Tibial artery (tissue), 4 donors: ENCODE measurements around the gene TMCO4.

Source experiments
- DNase-seq, 2 donors: peaks; one replicate each; pipeline ENCODE4 v3.0.0-alpha.2; 2019
- H3K27ac ChIP-seq, 2 donors: fragments of 200-600 bp; sonication (generic) in 1 of 2; 1 replicate in 1 of 2; 2 replicates in 1 of 2; pipeline ENCODE4 v1.5.1; 2018 to 2019; ENCODE audit warnings: mild to moderate bottlenecking in 1 of 2
- H3K27me3 ChIP-seq, 2 donors: fragments of 200-600 bp; sonication (generic) in 1 of 2; one replicate each; pipeline versions ENCODE4 v1.5.1 to v1.6.0; 2016 to 2019
- H3K36me3 ChIP-seq, 3 donors: fragments of 200-600 bp; sonication (generic) in 2 of 3; one replicate each; pipeline ENCODE4 v1.5.1; 2016 to 2019; ENCODE audit warnings: mild to moderate bottlenecking in 2 of 3
- H3K4me1 ChIP-seq, 4 donors: fragments of 200-600 bp; sonication (generic) in 2 of 4; 1 replicate in 3 of 4; 2 replicates in 1 of 4; pipeline ENCODE4 v1.5.1; 2016 to 2019
- H3K4me3 ChIP-seq, 2 donors: fragments of 200-600 bp; sonication (generic) in 1 of 2; 1 replicate in 1 of 2; 2 replicates in 1 of 2; pipeline ENCODE4 v1.5.1; 2018 to 2019; ENCODE audit warnings: mild to moderate bottlenecking in 2 of 2
- H3K9me3 ChIP-seq, 3 donors: fragments of 200-600 bp; sonication (generic) in 1 of 3; one replicate each; pipeline ENCODE4 v1.5.1; 2016 to 2019
- intact Hi-C: fragments of 100-400 bp; cut with DNase I; formaldehyde crosslinking; loops from one replicate; pipeline ENCODE4 v1.15.0; 2023; ENCODE audit warnings: low total_unique reads
- TF ChIP-seq, protein P1 (sequence below), 2 experiments: fragments of 200-600 bp in 1 of 2; fragments of 450-650 bp in 1 of 2; IDR thresholded peaks; one replicate each; pipeline ENCODE4 v1.5.1; 2017 to 2019; ENCODE audit warnings: antibody characterized with exemption in 2 of 2, mild to moderate bottlenecking in 1 of 2, moderate library complexity in 1 of 2

Gene TMCO4

DNA sequence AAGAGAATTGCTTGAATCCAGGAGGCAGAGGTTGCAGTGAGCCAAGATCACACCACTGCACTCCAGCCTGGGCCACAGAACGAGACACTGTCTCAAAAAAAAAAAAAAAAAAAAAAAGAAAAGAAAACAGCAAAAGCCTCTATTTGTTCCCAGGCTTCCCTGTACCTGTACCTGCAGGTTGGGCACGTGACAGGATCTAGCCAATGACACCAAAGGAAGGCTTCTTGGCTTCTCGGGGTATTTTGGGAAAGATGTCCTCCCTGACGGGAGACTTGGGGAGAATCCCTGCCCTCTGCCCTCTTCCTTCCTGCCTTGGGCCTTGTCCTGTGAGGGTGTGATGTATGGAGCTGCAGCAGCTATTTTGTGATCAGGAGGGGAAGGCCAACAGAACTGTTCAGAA, 22.8 kb downstream of the TMCO4 start:
- intact Hi-C loops = no loop called here
- Histone ChIP-seq H3K27me3 (no peaks in the 10 kb centered on the region), H3K4me1 (no peaks in the 10 kb centered on the region), H3K36me3 (peaks cover 40 to 84% (median 61%) of the 10 kb centered on the region in 3 donors), H3K4me3 (no peak overlapping the region), H3K9me3 (no peaks in the 10 kb centered on the region), H3K27ac (no peak overlapping the region)
- DNase-seq = no peak
- TF ChIP-seq, protein P1, sequence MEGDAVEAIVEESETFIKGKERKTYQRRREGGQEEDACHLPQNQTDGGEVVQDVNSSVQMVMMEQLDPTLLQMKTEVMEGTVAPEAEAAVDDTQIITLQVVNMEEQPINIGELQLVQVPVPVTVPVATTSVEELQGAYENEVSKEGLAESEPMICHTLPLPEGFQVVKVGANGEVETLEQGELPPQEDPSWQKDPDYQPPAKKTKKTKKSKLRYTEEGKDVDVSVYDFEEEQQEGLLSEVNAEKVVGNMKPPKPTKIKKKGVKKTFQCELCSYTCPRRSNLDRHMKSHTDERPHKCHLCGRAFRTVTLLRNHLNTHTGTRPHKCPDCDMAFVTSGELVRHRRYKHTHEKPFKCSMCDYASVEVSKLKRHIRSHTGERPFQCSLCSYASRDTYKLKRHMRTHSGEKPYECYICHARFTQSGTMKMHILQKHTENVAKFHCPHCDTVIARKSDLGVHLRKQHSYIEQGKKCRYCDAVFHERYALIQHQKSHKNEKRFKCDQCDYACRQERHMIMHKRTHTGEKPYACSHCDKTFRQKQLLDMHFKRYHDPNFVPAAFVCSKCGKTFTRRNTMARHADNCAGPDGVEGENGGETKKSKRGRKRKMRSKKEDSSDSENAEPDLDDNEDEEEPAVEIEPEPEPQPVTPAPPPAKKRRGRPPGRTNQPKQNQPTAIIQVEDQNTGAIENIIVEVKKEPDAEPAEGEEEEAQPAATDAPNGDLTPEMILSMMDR (IDR thresholded peaks at IDR 0.05) = no peak

DNA sequence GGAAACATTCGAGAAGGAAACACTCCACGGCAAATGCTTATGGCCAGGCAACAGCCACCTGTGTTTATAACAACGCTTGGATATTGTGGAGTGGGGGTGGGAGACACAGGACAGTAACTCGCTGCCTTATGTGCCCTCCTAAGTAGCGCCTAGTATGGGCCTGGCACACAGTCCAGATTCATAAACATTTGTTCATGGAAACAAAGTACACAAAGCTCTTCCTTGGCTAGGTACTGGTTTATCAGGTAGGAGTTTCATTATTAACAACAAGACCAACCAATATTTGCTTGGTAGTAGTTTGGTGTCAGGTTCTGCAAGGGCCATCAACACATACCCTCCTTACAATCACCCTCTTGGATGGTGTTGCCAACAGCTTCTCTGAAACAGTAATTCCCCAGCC, 23.4 kb downstream of the TMCO4 start:
- TF ChIP-seq, protein P1 (IDR thresholded peaks at IDR 0.05) = no peak
- no peak overlapping the region for H3K4me3 ChIP-seq
- H3K27me3 ChIP-seq = no peaks in the 10 kb centered on the region
- no peak for DNase-seq
- H3K9me3 ChIP-seq = no peaks in the 10 kb centered on the region
- H3K4me1 ChIP-seq = no peaks in the 10 kb centered on the region
- no peak overlapping the region for H3K27ac ChIP-seq
- intact Hi-C loops = no loop called here
- H3K36me3 ChIP-seq = peaks cover 42 to 89% (median 68%) of the 10 kb centered on the region in 3 donors

DNA sequence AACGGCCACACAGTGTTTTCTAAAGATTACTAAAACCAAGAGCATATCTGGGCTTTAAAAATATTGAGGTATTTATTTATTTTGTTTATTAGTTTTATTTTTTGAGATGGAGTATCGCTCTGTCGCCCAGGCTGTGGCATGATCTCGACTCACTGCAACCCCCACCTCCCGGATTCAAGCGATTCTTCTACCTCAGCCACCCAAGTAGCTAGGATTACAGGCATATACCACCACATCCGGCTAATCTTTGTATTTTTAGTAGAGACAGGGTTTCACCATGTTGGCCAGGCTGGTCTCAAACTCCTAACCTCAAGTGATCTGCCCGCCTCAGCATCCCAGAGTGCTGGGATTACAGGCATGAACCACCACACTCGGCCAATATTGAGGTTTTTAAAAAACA, 23.9 kb downstream of the TMCO4 start:
- intact Hi-C loops = no loop called here
- Histone ChIP-seq H3K4me3 (no peak overlapping the region), H3K27ac (no peak overlapping the region), H3K36me3 (peaks cover 47 to 93% (median 71%) of the 10 kb centered on the region in 3 donors), H3K27me3 (no peaks in the 10 kb centered on the region), H3K4me1 (no peaks in the 10 kb centered on the region), H3K9me3 (no peaks in the 10 kb centered on the region)
- DNase-seq = no peak
- TF ChIP-seq, protein P1 (IDR thresholded peaks at IDR 0.05) = no peak

DNA sequence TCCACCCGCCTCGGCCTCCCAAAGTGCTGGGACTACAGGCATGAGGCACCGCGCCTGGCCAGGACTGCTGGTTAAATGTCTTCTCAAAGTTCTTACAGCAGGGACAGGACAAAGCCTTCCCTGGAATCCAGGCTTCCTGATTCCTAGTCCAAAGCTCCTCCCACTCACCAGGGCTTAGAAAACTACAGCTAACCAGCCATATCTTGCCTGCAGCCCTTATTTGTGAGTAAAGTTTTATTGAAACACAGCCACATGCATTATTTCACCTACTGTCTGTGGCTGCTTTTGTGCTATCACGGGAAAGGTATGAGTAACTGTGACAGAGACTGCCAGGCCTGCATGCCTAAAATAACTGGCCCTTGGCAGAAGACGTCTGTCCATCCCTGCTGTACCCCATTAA, 24.4 kb downstream of the TMCO4 start:
- no peaks in the 10 kb centered on the region for H3K9me3 ChIP-seq
- no peaks in the 10 kb centered on the region for H3K4me1 ChIP-seq
- peaks cover 48 to 93% (median 71%) of the 10 kb centered on the region in 3 donors for H3K36me3 ChIP-seq
- TF ChIP-seq, protein P1 (IDR thresholded peaks at IDR 0.05) = no peak
- DNase-seq = no peak
- no peak overlapping the region for H3K4me3 ChIP-seq
- H3K27me3 ChIP-seq = no peaks in the 10 kb centered on the region
- no peak overlapping the region for H3K27ac ChIP-seq
- intact Hi-C loops = no loop called here

DNA sequence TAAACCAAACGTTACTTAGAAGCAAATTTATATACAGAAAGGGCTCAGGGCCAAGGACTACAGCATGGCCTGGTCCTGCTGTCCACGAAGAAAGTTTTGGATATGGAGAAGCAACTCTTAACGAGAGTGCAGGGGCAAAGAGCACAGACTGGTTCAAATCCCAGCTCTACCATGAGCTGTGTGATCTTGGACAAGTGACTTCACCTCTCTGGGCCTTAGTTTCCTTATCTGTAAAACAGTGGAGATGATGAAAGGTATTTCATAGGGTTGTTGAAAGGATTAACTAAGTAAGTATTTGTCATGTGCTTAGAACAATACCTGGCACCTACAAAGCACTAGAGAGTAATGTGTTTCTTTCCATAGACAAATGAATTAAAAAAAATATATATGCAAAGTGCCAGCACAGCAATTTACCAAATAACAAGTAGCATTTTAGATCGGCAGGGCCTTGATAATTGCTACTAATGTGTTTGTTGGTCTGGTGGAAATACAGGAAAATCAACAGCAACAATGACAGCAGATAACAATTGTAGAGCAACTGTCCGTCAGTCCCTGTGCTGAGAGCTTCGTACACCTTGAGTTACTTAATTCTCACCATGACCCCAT, 25.4 kb downstream of the TMCO4 start:
- H3K4me1 ChIP-seq = no peaks in the 10 kb centered on the region
- intact Hi-C loops = no loop called here
- TF ChIP-seq, protein P1 (IDR thresholded peaks at IDR 0.05) = no peak
- H3K9me3 ChIP-seq = no peaks in the 10 kb centered on the region
- DNase-seq = no peak
- H3K36me3 ChIP-seq = peaks cover 38 to 93% (median 70%) of the 10 kb centered on the region in 3 donors
- no peaks in the 10 kb centered on the region for H3K27me3 ChIP-seq
- H3K4me3 ChIP-seq = no peak overlapping the region
- H3K27ac ChIP-seq = no peak overlapping the region

DNA sequence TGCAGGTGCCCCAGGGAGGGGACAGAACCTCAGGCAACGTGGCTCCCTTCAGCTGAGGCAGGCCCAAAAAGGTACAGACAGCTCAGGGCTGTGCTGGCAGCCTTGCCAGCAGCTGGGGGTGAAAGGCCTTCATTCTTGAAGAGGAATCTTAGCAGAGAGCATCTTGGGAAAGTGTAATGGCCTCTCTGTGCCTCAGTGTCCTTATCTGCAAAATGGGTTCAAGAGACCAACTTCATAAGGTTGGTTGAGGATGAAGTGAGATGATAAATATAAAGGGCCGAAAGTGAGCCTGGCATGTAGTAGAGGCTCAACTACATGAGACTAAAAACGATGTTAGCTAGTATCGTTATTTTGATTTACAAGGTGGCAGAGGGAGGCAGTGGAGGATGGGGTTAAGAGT, 26.2 kb downstream of the TMCO4 start:
- no peaks in the 10 kb centered on the region for H3K27me3 ChIP-seq
- no peak overlapping the region for H3K4me3 ChIP-seq
- peaks cover 30 to 93% (median 67%) of the 10 kb centered on the region in 3 donors for H3K36me3 ChIP-seq
- H3K9me3 ChIP-seq = no peaks in the 10 kb centered on the region
- TF ChIP-seq, protein P1 (IDR thresholded peaks at IDR 0.05) = no peak
- intact Hi-C loops = no loop called here
- no peak for DNase-seq
- no peaks in the 10 kb centered on the region for H3K4me1 ChIP-seq
- no peak overlapping the region for H3K27ac ChIP-seq
